ENCODE measurements around the gene IFNA6.

IFNA6 gene

GRCh38 chr9:21326526-21327139, 24.1 kb downstream of the IFNA6 start:
- DNase-seq, result peak; percentile 73

GRCh38 chr9:21324047-21324446, 26.6 kb downstream of the IFNA6 start:
- DNase-seq, result no peak

GRCh38 chr9:21322911-21323461, 27.7 kb downstream of the IFNA6 start:
- DNase-seq, result no peak

DNA sequence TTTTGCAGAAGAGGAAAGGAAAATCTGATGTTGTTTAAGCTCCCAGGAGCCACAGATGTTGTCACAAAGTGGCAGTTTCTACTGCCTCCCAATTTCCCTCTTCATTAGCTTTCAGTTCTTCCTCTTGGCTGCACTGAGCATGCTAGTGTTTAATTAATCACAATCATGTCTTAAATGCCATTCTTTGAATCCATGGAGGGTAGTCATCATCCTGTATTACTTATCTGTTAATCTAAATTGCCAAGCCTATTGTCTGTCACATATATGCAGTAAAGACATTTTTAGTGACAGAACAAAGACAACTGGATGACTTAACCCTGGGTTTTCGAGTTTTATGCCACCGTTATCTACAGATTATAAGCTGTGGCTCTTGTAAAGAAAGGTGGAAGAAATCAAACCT, 30.2 kb downstream of the IFNA6 start:
- DNase-seq, result no peak

DNA sequence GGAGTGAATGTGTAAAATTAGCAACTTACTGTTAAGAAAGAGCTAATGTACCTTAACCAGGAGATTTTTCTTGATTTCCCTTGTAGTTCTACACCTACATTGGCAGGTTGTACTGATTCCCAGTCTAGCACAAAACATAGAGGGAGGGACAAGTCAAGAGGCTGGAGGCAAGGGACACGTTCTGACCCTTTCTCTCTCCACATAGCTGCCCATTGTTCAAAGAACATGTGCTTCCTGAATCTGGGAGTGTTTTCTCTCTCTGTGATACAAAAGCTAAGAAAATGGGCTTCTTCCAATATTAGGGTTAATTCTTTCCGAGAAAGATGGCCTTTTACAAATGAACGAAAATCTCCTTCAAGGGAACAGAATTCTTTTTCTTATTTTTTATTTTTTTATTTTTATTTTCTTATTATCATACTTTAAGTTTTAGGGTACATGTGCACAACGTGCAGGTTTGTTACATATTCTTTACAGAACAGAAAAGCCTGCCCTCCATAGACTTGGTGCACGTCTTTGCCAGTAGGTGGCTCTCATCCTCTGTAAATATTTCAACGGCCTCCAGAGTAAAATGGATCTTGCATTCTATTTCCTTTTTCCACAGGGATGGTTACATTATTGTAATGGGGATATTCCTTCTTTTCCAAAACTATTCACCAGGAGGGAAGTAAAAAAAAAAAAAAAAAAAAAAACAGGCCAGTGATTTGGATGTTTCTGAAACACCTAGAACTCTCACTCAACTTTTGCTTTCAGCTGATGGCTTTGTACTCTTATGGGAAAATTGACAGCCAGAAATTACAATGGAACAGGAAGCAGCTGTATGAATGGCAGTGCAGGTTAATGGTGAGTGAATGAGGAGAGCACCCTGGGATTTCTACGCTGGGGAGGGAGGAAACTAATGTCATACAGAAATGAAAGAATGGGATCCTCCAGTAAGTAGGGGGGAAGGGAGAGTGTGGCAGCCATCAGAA, 32.4 kb downstream of the IFNA6 start:
- peak; percentile 37 for DNase-seq

DNA sequence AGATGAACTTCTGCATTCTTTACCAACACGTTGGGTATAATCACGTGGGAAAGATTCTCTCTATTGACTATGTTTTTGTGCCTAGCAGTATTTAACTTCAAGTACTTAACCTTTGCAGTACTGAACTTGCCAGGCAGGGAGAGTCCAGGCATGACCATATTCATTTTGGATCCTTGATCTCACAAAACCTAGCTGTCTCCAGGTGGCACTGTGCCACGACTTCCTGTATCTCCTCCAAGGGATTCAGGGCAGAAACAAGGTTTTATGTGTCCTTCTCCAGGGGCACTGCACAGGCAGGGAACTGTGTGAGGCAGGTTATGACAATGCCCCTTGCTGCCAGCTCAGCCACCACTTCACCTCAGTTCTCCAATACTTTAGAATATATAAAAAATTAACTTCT, 33.8 kb downstream of the IFNA6 start:
- DNase-seq, result no peak

DNA sequence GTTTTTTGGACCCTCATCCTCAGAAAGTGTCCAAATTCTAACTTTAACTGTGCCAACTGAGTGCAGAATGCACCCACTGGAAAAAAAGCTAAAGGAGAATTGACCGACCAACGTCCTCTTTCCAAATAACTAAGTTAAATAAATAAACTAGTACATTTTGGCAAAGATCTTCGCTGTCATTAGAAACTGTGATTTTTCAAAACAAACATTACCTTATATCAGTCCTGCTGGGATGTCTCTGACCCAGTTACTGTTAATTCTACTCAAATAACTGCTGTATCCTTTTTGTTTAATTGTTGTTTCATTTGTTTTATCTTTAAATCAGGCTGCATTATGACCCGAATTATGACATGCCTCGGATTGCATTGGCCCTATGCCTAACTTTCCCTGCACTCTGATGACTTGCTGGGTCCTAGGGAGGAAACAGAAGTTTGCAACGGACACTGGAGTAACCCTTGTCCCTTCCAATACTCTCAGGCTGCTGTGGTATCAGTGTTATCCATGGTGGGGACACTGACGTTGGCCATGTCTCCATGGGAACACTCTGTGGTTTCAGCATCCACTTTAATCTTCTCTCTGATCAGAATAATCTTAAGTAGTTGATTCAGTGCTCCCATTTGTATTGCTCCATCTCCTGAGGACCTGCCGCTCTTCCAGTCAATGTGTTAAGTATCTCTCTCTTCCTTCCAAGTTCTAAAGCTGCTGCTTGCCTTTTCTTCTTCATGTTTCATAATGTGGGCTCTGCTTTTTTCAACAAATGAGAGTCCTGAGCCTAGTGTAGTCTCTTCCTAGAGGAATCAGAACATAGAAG, 34.5 kb downstream of the IFNA6 start:
- no peak for DNase-seq

DNA sequence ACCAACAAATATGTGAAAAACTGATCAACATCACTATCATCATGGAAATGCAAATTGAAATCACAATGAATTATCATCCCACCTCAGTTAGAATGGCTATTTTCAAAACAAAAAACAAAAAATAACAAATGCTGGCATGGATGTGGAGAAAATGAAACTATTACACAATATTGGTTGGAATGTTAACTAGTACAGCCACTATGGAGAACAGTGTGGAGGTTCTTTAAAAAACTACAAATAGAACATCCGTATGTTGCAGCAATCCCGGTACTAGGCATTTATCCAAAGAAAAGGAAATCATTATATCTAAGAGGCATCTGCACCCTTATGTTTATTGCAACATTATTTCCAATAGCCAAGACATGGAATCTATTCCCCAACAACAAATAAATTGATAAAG, 36.5 kb downstream of the IFNA6 start:
- no peak for DNase-seq

- DNase-seq, result no peak
Observed at GRCh38 chr9:21311889-21312288, 38.8 kb downstream of the IFNA6 start.

DNA sequence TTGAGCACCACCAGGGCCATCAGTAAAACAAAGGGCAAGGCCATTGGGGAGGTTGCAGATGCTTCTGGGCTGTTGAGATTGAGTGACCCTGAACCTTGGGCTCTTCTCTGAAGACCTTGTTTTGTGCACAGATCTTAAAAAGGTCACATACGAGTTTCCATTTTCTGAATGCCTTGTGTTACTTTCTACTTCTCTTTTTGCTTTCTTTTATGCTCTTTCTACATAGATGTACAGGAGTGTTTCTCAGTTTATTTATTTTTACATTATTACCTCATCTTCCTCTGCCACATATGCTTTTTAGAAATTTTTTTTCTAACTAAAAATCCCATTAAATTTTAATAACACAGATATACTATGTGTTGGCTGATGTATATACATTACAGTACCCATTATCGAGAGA, 45.5 kb downstream of the IFNA6 start, which contains the start of gene IFNA5:
Gene IFNA5 (minus strand): TSS at position 101 of the 400 bp plus-strand sequence. CDS start 57 bp downstream, at position 44.
- DNase-seq, result no peak
